Measurements from ENCODE around the gene BCL11B.

Gene BCL11B

GRCh38 chr14:99181804-99182520 is 90.0 kb downstream of the BCL11B start:
- no peak for DNase-seq (ENCODE audit: low spot score)

- DNase-seq (ENCODE audit: low spot score): no peak
These were observed 90.8 kb downstream of the BCL11B start for GRCh38 chr14:99181241-99181640.

GRCh38 chr14:99179946-99180345 is 92.1 kb downstream of the BCL11B start:
- no peak for DNase-seq (ENCODE audit: low spot score)

GRCh38 chr14:99179506-99179905 is 92.5 kb downstream of the BCL11B start:
- no peak for DNase-seq (ENCODE audit: low spot score)

GRCh38 chr14:99177886-99178835 is 93.8 kb downstream of the BCL11B start:
- DNase-seq (ENCODE audit: low spot score): no peak

GRCh38 chr14:99177046-99177655 is 94.8 kb downstream of the BCL11B start:
- DNase-seq (ENCODE audit: low spot score): no peak

- no peak for DNase-seq (ENCODE audit: low spot score)
These were observed 95.6 kb downstream of the BCL11B start for GRCh38 chr14:99176156-99176945.

- DNase-seq (ENCODE audit: low spot score): no peak
These were observed 96.5 kb downstream of the BCL11B start for GRCh38 chr14:99175331-99176155.

GRCh38 chr14:99174770-99175319 is 97.2 kb downstream of the BCL11B start:
- DNase-seq (ENCODE audit: low spot score): no peak

GRCh38 chr14:99174081-99174769 is 97.8 kb downstream of the BCL11B start:
- no peak for DNase-seq (ENCODE audit: low spot score)

GRCh38 chr14:99173506-99173905 is 98.5 kb downstream of the BCL11B start:
- DNase-seq (ENCODE audit: low spot score): no peak

- DNase-seq (ENCODE audit: low spot score): no peak
These were observed 98.9 kb downstream of the BCL11B start for GRCh38 chr14:99173086-99173485.

- no peak for DNase-seq (ENCODE audit: low spot score)
These were observed 100.6 kb downstream of the BCL11B start for GRCh38 chr14:99171396-99171795.

GRCh38 chr14:99169776-99170356 is 102.1 kb downstream of the BCL11B start:
- DNase-seq (ENCODE audit: low spot score): no peak

GRCh38 chr14:99168330-99168729 is 103.7 kb downstream of the BCL11B start:
- no peak for DNase-seq (ENCODE audit: low spot score)

- DNase-seq (ENCODE audit: low spot score): no peak
These were observed 105.5 kb downstream of the BCL11B start for GRCh38 chr14:99166506-99166905.

GRCh38 chr14:99164712-99165111 is 107.3 kb downstream of the BCL11B start:
- DNase-seq (ENCODE audit: low spot score): no peak

GRCh38 chr14:99163446-99163845 is 108.6 kb downstream of the BCL11B start:
- no peak for DNase-seq (ENCODE audit: low spot score)
